Activated naive CD8-positive, alpha-beta T cell treated with anti-CD3 and anti-CD28 coated beads, Interleukin-2, amount 50 U/mL, for 24 hours (primary cell): ENCODE measurements around the gene DNAH7.
A peak's percentile ranks its signal among the peaks of the same experiment; 100 is the strongest.

Experiments
- ATAC-seq: fragments of 150-1000 bp; cut with Tn5 transposase; one replicate; pipeline ENCODE4 v1.10.0; 2021
- DNase-seq: peaks from one replicate; pipeline ENCODE4 v3.0.0; 2021
- H3K27ac Mint-ChIP-seq: one replicate; pipeline ENCODE4 v1.8.0; 2021; ENCODE audit warnings: mild to moderate bottlenecking, mixed read lengths
- H3K27me3 Mint-ChIP-seq: one replicate; pipeline ENCODE4 v1.8.0; 2021; ENCODE audit warnings: mixed read lengths
- H3K36me3 Mint-ChIP-seq: one replicate; pipeline ENCODE4 v1.8.0; 2021; ENCODE audit warnings: low read depth, mixed read lengths
- H3K4me1 Mint-ChIP-seq: one replicate; pipeline ENCODE4 v1.8.0; 2021; ENCODE audit warnings: mixed read lengths
- H3K4me3 Mint-ChIP-seq: one replicate; pipeline ENCODE4 v1.8.0; 2021; ENCODE audit warnings: mild to moderate bottlenecking, moderate library complexity, mixed read lengths
- H3K9me3 Mint-ChIP-seq: one replicate; pipeline ENCODE4 v1.8.0; 2021; ENCODE audit warnings: mixed read lengths

DNAH7 gene

GRCh38 chr2:196068271-196069209 lies at the start of gene DNAH7:
DNAH7 (minus strand) TSS chr2:196068837; CDS start chr2:196068711, 126 bp downstream.
- ATAC-seq (peak; percentile 98), DNase-seq (peak; percentile 93)
- peaks cover 10% of the 10 kb centered on the region for H3K4me1 Mint-ChIP-seq
- no peaks in the 10 kb centered on the region for H3K27me3 Mint-ChIP-seq
- no peaks in the 10 kb centered on the region for H3K36me3 Mint-ChIP-seq
- H3K9me3 Mint-ChIP-seq: no peaks in the 10 kb centered on the region
- H3K4me3 Mint-ChIP-seq: peak within 1 kb of the TSS; percentile 82
- H3K27ac Mint-ChIP-seq: peak within 1 kb of the TSS; percentile 72

DNA sequence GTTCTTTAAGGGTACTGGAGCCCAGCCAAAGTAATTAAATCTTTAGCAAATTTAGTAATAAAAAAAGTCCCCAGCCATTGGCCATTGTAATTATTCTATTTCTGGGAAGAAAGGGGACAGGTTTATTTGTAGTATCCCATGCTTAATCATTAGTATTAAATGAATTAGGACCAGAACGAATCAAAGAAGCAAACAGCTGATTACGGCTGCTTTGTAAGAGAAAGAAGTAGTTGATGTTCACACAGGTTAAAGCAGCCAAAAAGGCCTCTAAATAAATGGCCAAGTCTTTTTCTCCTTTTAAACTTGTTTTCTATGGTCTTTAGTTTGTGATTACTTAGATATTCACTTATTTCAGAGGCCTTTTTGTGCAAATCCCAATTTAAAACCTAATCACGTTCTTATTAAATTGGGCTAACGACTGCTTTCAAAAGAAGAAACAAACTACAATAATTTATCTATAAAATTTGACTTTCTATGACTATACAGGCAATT lies 48.6 kb upstream of the DNAH7 start:
- ATAC-seq (no peak), DNase-seq (no peak)
- H3K36me3 Mint-ChIP-seq: peaks cover 2% of the 10 kb centered on the region
- no peak overlapping the region for H3K27ac Mint-ChIP-seq
- peaks cover 4% of the 10 kb centered on the region for H3K9me3 Mint-ChIP-seq
- no peaks in the 10 kb centered on the region for H3K27me3 Mint-ChIP-seq
- H3K4me1 Mint-ChIP-seq: peaks cover 12% of the 10 kb centered on the region
- no peak overlapping the region for H3K4me3 Mint-ChIP-seq

DNA sequence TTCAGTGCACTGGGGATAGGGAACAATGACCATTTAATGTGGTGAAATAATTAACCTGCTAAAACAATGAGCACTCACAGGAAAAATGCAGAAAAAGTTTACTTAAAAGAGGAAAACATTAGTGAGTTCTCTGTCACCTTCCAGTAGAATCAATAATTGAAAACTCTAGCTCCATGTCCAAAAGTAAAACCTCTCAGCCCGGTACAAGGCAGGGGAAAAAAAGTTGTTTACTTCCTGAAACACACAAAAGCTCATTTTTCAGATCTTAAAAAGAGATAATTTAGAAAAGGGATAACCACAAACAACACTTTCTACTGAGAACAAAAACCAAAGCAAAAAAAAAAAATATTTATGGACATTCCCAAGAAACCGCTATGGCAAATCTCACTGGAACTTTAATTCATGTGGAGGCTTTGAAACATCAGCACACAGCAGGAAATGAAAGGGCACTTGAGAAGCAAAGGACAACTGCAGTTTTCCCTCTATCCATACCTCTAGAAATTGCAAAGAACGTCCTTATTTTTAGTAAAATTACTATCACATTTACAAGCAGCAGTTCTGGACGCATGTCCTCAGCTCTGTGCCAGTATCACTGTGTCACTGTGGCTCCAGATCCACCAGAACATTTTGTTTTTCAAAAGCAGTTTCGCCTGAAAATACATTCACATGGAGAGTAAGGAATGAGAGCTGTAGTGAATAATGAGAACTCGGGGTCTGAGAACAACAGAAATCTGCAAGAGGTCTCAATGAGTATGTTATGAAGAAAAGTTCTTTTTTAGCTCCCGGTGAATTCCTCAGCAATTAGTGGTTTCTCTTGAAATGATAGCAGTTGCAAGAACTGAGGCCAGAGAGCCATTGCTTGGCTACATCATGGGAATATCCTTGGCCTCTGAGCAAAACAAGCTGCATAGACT lies 44.7 kb upstream of the DNAH7 start:
- H3K9me3 Mint-ChIP-seq: no peaks in the 10 kb centered on the region
- no peaks in the 10 kb centered on the region for H3K27me3 Mint-ChIP-seq
- DNase-seq (no peak), ATAC-seq (no peak)
- no peak overlapping the region for H3K27ac Mint-ChIP-seq
- peaks cover 16% of the 10 kb centered on the region for H3K4me1 Mint-ChIP-seq
- no peaks in the 10 kb centered on the region for H3K36me3 Mint-ChIP-seq
- H3K4me3 Mint-ChIP-seq: no peak overlapping the region

DNA sequence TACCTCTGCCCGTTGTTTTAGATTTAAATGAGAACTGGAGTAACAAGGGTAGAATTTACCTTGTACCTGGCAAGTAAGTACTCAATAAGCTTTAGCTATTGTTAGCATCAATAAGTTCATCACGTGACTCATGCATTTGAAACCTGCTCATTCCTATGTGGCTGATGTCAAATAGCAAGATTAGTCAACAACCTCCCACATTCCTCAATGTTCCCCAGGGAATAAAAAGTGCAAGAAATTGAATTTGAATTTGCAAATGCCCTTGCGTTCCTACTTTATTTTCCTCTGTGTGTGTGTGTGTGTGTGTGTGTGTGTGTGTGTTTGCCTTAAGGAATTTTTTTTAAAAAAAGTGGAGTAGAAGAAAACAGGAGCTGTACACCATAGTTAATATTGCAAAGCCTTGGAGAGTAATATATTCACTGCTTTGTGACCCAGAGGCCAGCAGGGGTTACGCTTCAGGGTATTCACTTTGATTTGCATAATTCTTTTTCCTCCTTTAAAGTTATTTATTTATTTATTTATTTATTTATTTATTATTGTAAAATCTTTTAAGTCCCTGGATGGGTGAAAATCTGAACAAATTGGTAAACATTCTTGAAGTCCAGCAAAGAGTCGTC lies 43.9 kb upstream of the DNAH7 start:
- no peak overlapping the region for H3K27ac Mint-ChIP-seq
- no peak for ATAC-seq
- no peak for DNase-seq

GRCh38 chr2:196108604-196109003 lies 40.0 kb upstream of the DNAH7 start:
- H3K9me3 Mint-ChIP-seq: peaks cover 4% of the 10 kb centered on the region
- H3K4me1 Mint-ChIP-seq: peaks cover 41% of the 10 kb centered on the region
- peaks cover 2% of the 10 kb centered on the region for H3K36me3 Mint-ChIP-seq
- no peak overlapping the region for H3K27ac Mint-ChIP-seq
- DNase-seq (no peak), ATAC-seq (no peak)
- H3K27me3 Mint-ChIP-seq: no peaks in the 10 kb centered on the region
- H3K4me3 Mint-ChIP-seq: no peak overlapping the region

More for the DNA sequence above, 43.9 kb upstream of the DNAH7 start:
- no peaks in the 10 kb centered on the region for H3K27me3 Mint-ChIP-seq
- no peak overlapping the region for H3K4me3 Mint-ChIP-seq
- H3K4me1 Mint-ChIP-seq: peaks cover 20% of the 10 kb centered on the region
- no peaks in the 10 kb centered on the region for H3K36me3 Mint-ChIP-seq
- no peaks in the 10 kb centered on the region for H3K9me3 Mint-ChIP-seq

DNA sequence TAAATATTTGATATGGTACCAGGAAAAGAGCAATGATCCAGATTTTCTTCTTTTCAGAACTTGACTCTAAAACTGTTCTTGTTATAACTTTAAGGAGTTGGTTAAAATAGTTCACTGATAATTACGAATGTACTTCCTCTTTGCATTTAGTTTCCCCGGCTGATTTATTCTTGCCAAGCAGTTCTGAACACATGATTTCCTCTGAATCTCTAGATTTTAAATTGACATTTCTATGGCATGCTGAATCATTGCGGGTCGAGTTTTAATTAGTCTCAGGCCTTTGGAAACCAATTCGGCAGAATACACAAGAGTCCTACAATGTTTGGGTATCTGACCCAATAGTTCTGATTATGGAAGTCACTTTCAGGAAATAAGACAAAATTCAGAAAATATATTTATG lies 37.3 kb upstream of the DNAH7 start:
- DNase-seq (no peak), ATAC-seq (no peak)
- Mint-ChIP-seq H3K36me3 (peaks cover 2% of the 10 kb centered on the region), H3K4me3 (peak overlapping the region; percentile 48), H3K27me3 (no peaks in the 10 kb centered on the region), H3K27ac (peak overlapping the region; percentile 68), H3K9me3 (peaks cover 4% of the 10 kb centered on the region), H3K4me1 (peaks cover 51% of the 10 kb centered on the region)

DNA sequence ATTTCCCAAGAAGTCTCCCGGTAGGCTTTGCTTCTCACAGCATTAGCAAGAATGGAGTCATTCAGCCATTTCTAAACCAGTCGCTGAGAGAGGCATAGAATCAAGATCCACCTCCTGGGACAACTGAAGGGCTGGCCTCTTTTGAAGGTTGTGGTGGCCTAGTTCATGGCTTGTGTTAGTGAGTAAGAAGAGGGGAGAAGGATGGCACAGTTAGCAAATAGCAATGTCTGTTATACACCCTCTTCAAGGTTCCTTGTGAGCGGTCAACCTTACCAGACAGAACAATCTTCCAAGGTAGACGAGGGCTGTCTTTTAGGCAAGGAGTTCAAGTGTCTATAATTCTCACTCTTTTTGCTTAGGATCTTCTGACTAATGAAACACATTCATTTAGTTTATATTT lies 35.4 kb upstream of the DNAH7 start:
- Mint-ChIP-seq H3K36me3 (peaks cover 2% of the 10 kb centered on the region), H3K4me3 (no peak overlapping the region), H3K9me3 (peaks cover 4% of the 10 kb centered on the region), H3K4me1 (peaks cover 59% of the 10 kb centered on the region), H3K27ac (no peak overlapping the region), H3K27me3 (no peaks in the 10 kb centered on the region)
- ATAC-seq: no peak
- DNase-seq: no peak

- DNase-seq (no peak), ATAC-seq (no peak)
- no peak overlapping the region for H3K27ac Mint-ChIP-seq
- H3K9me3 Mint-ChIP-seq: peaks cover 4% of the 10 kb centered on the region
- H3K27me3 Mint-ChIP-seq: no peaks in the 10 kb centered on the region
- peaks cover 2% of the 10 kb centered on the region for H3K36me3 Mint-ChIP-seq
- no peak overlapping the region for H3K4me3 Mint-ChIP-seq
- peaks cover 59% of the 10 kb centered on the region for H3K4me1 Mint-ChIP-seq
These were observed 35.0 kb upstream of the DNAH7 start for GRCh38 chr2:196103626-196104025.

- peak overlapping the region; percentile 26 for H3K4me3 Mint-ChIP-seq
- no peaks in the 10 kb centered on the region for H3K36me3 Mint-ChIP-seq
- peak overlapping the region; percentile 64 for H3K27ac Mint-ChIP-seq
- peaks cover under 1% of the 10 kb centered on the region for H3K9me3 Mint-ChIP-seq
- peaks cover 53% of the 10 kb centered on the region for H3K4me1 Mint-ChIP-seq
- H3K27me3 Mint-ChIP-seq: no peaks in the 10 kb centered on the region
- ATAC-seq (peak; percentile 96), DNase-seq (peak; percentile 48)
These were observed 32.8 kb upstream of the DNAH7 start for GRCh38 chr2:196101325-196101991.

DNA sequence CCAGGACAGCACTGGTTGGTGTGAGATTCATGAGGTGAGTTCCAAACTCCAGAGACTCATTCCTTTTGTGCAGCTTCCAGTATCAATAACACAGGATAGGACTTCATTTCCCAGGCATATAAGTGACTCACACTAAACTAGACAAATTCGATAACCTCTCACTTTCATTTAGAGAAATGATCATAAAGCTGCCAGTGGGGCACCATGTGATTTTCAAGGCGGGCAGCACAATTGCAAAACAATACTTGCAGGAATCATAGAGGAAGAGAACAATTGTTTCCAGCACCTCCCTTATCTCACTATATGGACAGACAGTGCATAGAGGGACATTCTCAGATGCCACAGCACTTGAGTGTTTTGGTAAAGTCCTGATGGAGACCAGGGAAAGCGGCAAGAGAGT lies 31.3 kb upstream of the DNAH7 start:
- Mint-ChIP-seq H3K27me3 (no peaks in the 10 kb centered on the region), H3K36me3 (no peaks in the 10 kb centered on the region), H3K9me3 (no peaks in the 10 kb centered on the region), H3K4me1 (peaks cover 39% of the 10 kb centered on the region), H3K27ac (no peak overlapping the region), H3K4me3 (no peak overlapping the region)
- no peak for ATAC-seq
- no peak for DNase-seq

- Mint-ChIP-seq H3K4me1 (peaks cover 30% of the 10 kb centered on the region), H3K4me3 (no peak overlapping the region), H3K9me3 (peaks cover 6% of the 10 kb centered on the region), H3K27me3 (no peaks in the 10 kb centered on the region), H3K36me3 (no peaks in the 10 kb centered on the region), H3K27ac (no peak overlapping the region)
- ATAC-seq (no peak), DNase-seq (no peak)
These were observed 29.4 kb upstream of the DNAH7 start for GRCh38 chr2:196097864-196098660.

- Mint-ChIP-seq H3K27ac (no peak overlapping the region), H3K9me3 (peaks cover 6% of the 10 kb centered on the region), H3K4me3 (no peak overlapping the region)
These were observed 28.5 kb upstream of the DNAH7 start for GRCh38 chr2:196096982-196097745.

GRCh38 chr2:196096264-196096663 lies 27.6 kb upstream of the DNAH7 start:
- no peak for DNase-seq
- peaks cover 1% of the 10 kb centered on the region for H3K36me3 Mint-ChIP-seq
- no peaks in the 10 kb centered on the region for H3K27me3 Mint-ChIP-seq
- H3K4me1 Mint-ChIP-seq: peaks cover 12% of the 10 kb centered on the region
- no peak overlapping the region for H3K4me3 Mint-ChIP-seq
- H3K9me3 Mint-ChIP-seq: peaks cover 6% of the 10 kb centered on the region
- no peak overlapping the region for H3K27ac Mint-ChIP-seq
- no peak for ATAC-seq

More at GRCh38 chr2:196096982-196097745, 28.5 kb upstream of the DNAH7 start:
- H3K36me3 Mint-ChIP-seq: no peaks in the 10 kb centered on the region
- peaks cover 21% of the 10 kb centered on the region for H3K4me1 Mint-ChIP-seq
- no peak for ATAC-seq
- no peak for DNase-seq
- H3K27me3 Mint-ChIP-seq: no peaks in the 10 kb centered on the region
